HepG2 (cell line): Measurements from ENCODE around the gene FAM228B. TPM values are rescaled to one million over a fixed set of nuclear protein-coding genes. Genes with fewer than 3 reads are reported as not detected.

Source experiments
- DZIP1 ChIP-seq: sonication (generic); formaldehyde crosslinking; IDR thresholded peaks from 2 replicates; pipeline ENCODE4 v1.5.0; 2020; ENCODE audit warnings: mild to moderate bottlenecking, missing genetic modification reagents
- EED ChIP-seq: sonication (generic); formaldehyde crosslinking; IDR thresholded peaks from 2 replicates; pipeline ENCODE4 v1.5.0; 2020; ENCODE audit warnings: mild to moderate bottlenecking, missing genetic modification reagents
- KLF6 ChIP-seq: IDR thresholded peaks from 2 replicates; pipeline ENCODE4 v1.8.0; 2016; ENCODE audit warnings: missing biosample characterization, missing genetic modification reagents
- PRMT3 ChIP-seq: sonication (generic); formaldehyde crosslinking; IDR thresholded peaks from 2 replicates; pipeline ENCODE4 v1.8.1; 2022; ENCODE audit warnings: low read depth, mild to moderate bottlenecking, moderate library complexity, missing genetic modification reagents, borderline replicate concordance
- THAP8 ChIP-seq: sonication (generic); formaldehyde crosslinking; IDR thresholded peaks from 2 replicates; pipeline ENCODE4 v1.5.1; 2020; ENCODE audit warnings: missing genetic modification reagents, mild to moderate bottlenecking, borderline replicate concordance
- ZFP82 ChIP-seq: sonication (generic); formaldehyde crosslinking; IDR thresholded peaks from 2 replicates; pipeline ENCODE4 v1.5.1; 2020; ENCODE audit warnings: mild to moderate bottlenecking, missing genetic modification reagents, borderline replicate concordance
- ZFP90 ChIP-seq: sonication (generic); formaldehyde crosslinking; IDR thresholded peaks from 2 replicates; pipeline ENCODE4 v1.8.0; 2022; ENCODE audit warnings: missing genetic modification reagents, mild to moderate bottlenecking, inconsistent platforms, borderline replicate concordance
- ZMAT3 ChIP-seq: sonication (generic); formaldehyde crosslinking; conservative IDR thresholded peaks from 2 replicates; pipeline ENCODE4 v1.7.0; 2021; ENCODE audit warnings: missing genetic modification reagents
- ZNF543 ChIP-seq: sonication (generic); formaldehyde crosslinking; IDR thresholded peaks from 2 replicates; pipeline ENCODE4 v1.4.0; 2020; ENCODE audit warnings: mild to moderate bottlenecking, missing genetic modification reagents
- ZNF740 ChIP-seq: sonication (generic); formaldehyde crosslinking; IDR thresholded peaks from 2 replicates; pipeline ENCODE4 v1.4.0; 2020; ENCODE audit warnings: missing genetic modification reagents
- polyA plus RNA-seq, 8 experiments: library from polyadenylated mRNA; depleted of rRNA in 3 of 8; stranded (reverse) in 7 of 8; unstranded in 1 of 8; fragments of >200 nt; fragmentation: Illumina TruSeq in 4 of 8; extraction: Trizol in 4 of 8; gene quantifications; 2 replicates each; pipeline versions ENCODE4 v1.2.1 to v1.2.3, GENCODE V29; 2011 to 2016; ENCODE audit warnings: low read depth in 4 of 8, missing spikeins in 1 of 8, mixed read lengths in 1 of 8; ENCODE audit not compliant: insufficient read depth in 1 of 8
- total RNA-seq, 5 experiments: library from RNA; depleted of rRNA; stranded (reverse); fragments of >200 nt; fragmentation: Illumina TruSeq; extraction: Trizol; gene quantifications; 2 replicates each; pipeline ENCODE4 v1.2.3, GENCODE V29; 2016; ENCODE audit warnings: low read depth in 1 of 5
- TF ChIP-seq, protein P1 (sequence below), 2 experiments: sonication (generic) in 1 of 2; formaldehyde crosslinking in 1 of 2; IDR thresholded peaks; 2 replicates each; pipeline versions ENCODE4 v1.6.1 to v1.9.0; 2014 to 2022; ENCODE audit warnings: antibody characterized with exemption in 1 of 2, borderline replicate concordance in 1 of 2, inconsistent platforms in 1 of 2, low read depth in 1 of 2, missing genetic modification reagents in 1 of 2

The FAM228B gene
- total and polyA plus RNA-seq, 2 of the 13 experiments (the other 11 are each of a cell fraction or from before 2014, with no cell fraction given), result 0.79 to 1.1 TPM

- TF ChIP-seq, protein P1, sequence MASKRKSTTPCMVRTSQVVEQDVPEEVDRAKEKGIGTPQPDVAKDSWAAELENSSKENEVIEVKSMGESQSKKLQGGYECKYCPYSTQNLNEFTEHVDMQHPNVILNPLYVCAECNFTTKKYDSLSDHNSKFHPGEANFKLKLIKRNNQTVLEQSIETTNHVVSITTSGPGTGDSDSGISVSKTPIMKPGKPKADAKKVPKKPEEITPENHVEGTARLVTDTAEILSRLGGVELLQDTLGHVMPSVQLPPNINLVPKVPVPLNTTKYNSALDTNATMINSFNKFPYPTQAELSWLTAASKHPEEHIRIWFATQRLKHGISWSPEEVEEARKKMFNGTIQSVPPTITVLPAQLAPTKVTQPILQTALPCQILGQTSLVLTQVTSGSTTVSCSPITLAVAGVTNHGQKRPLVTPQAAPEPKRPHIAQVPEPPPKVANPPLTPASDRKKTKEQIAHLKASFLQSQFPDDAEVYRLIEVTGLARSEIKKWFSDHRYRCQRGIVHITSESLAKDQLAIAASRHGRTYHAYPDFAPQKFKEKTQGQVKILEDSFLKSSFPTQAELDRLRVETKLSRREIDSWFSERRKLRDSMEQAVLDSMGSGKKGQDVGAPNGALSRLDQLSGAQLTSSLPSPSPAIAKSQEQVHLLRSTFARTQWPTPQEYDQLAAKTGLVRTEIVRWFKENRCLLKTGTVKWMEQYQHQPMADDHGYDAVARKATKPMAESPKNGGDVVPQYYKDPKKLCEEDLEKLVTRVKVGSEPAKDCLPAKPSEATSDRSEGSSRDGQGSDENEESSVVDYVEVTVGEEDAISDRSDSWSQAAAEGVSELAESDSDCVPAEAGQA (IDR thresholded peaks at IDR 0.05; ENCODE audit: low read depth), result peak; percentile 23; the same call in 1 of the 2 replicates
- TF ChIP-seq, protein P1 (CRISPR knock-in tag; IDR thresholded peaks at IDR 0.05; ENCODE audit: borderline replicate concordance), result no peak
- TF ChIP-seq ZNF740 (CRISPR knock-in tag) (0 out of 2 replicates have a peak, but pooled peaks have one; percentile 14), ZFP82 (CRISPR knock-in tag) (peak; percentile 83; the same call in 1 of the 2 replicates), KLF6 (CRISPR knock-in tag) (peak; percentile 91; the same call in 1 of the 2 replicates), PRMT3 (CRISPR knock-in tag) (peak; percentile 86; the same call in 1 of the 2 replicates), ZFP90 (peak; percentile 92; the same call in 1 of the 2 replicates), ZMAT3 (CRISPR knock-in tag) (peak; percentile 61), THAP8 (0 out of 2 replicates have a peak, but pooled peaks have one; percentile 28), ZNF543 (CRISPR knock-in tag) (peak; percentile 57; the same call in 1 of the 2 replicates), EED (CRISPR knock-in tag) (peak; percentile 83), DZIP1 (CRISPR knock-in tag) (peak; percentile 80; the same call in 1 of the 2 replicates)
These were observed at the start of gene FAM228B, which contains the start of gene PFN4 (continued) for GRCh38 chr2:24123195-24123921.
